GM12878 (cell line): ENCODE data around the gene PLEKHA6.
"Not testable (repeated sequence)": the region's sequence is repeated elsewhere in the genome, so short reads cannot be mapped to it uniquely, and the experiment has no call there.

Experiments used
- CHD2 ChIP-seq: IDR thresholded peaks from 2 replicates; pipeline ENCODE4 v1.6.1; 2011; ENCODE audit warnings: low read depth, low read length, improper control_type of control experiment, borderline replicate concordance
- NR2C2 ChIP-seq: IDR thresholded peaks from 2 replicates; pipeline ENCODE4 v1.6.1; 2011; ENCODE audit warnings: borderline replicate concordance, low read depth; ENCODE audit not compliant: control insufficient read depth, insufficient read length
- POLR2AphosphoS5 ChIP-seq: IDR thresholded peaks from 2 replicates; pipeline ENCODE4 v1.6.1; 2011; ENCODE audit warnings: mild to moderate bottlenecking, low read length, inconsistent platforms
- RAD21 ChIP-seq: IDR thresholded peaks from 2 replicates; pipeline ENCODE4 v1.6.1; 2011; ENCODE audit warnings: mild to moderate bottlenecking, low read depth, low read length, moderate library complexity; ENCODE audit not compliant: insufficient read depth
- RCOR1 ChIP-seq: conservative IDR thresholded peaks from 2 replicates; pipeline ENCODE4 v1.6.1; 2012; ENCODE audit warnings: low read depth, low read length, improper control_type of control experiment
- SREBF2 ChIP-seq: IDR thresholded peaks from 2 replicates; pipeline ENCODE4 v1.6.1; 2012; ENCODE audit warnings: mild to moderate bottlenecking, low read length
- USF1 ChIP-seq: IDR thresholded peaks from 2 replicates; pipeline ENCODE4 v1.6.1; 2011; ENCODE audit warnings: borderline replicate concordance, low read depth, mild to moderate bottlenecking, moderate library complexity, mixed read lengths, low read length; ENCODE audit not compliant: insufficient read depth; ENCODE audit errors: extremely low read length
- ZNF274 ChIP-seq: IDR thresholded peaks from one replicate; pipeline ENCODE4 v1.8.0; 2011; ENCODE audit not compliant: insufficient read length, insufficient read depth

GRCh38 chr1:204238520-204238919 lies 121.2 kb downstream of the PLEKHA6 start:
- TF ChIP-seq NR2C2, RAD21, SREBF2, ZNF274, CHD2, RCOR1, POLR2AphosphoS5, USF1: not testable (repeated sequence)
